GM12801 (cell line): Measurements from ENCODE around the gene TCTN1.

ENCODE experiments used
- CTCF ChIP-seq: IDR thresholded peaks from one replicate; pipeline ENCODE4 v1.5.1; 2011; ENCODE audit warnings: control low read depth; ENCODE audit not compliant: insufficient read length; ENCODE audit errors: extremely low read depth

The TCTN1 gene

GRCh38 chr12:110676171-110676570 lies 62.2 kb downstream of the TCTN1 start:
- no peak for TF ChIP-seq CTCF

- no peak for TF ChIP-seq CTCF
Observed at GRCh38 chr12:110677206-110677911, 63.4 kb downstream of the TCTN1 start.

GRCh38 chr12:110677982-110678381 lies 64.1 kb downstream of the TCTN1 start:
- no peak for TF ChIP-seq CTCF

- no peak for TF ChIP-seq CTCF
Observed at GRCh38 chr12:110679201-110679600, 65.3 kb downstream of the TCTN1 start.

GRCh38 chr12:110680032-110680431 lies 66.1 kb downstream of the TCTN1 start:
- TF ChIP-seq CTCF, result no peak

- TF ChIP-seq CTCF, result no peak
Observed at GRCh38 chr12:110683888-110684287, 70.0 kb downstream of the TCTN1 start.

- TF ChIP-seq CTCF, result no peak
Observed at GRCh38 chr12:110684312-110684836, 70.4 kb downstream of the TCTN1 start.
